HT-29 (cell line): ENCODE results near the gene ATXN1. TPM values are rescaled to one million over a fixed set of nuclear protein-coding genes. Genes with fewer than 3 reads are reported as not detected.

ENCODE experiments used
- DNase-seq: peaks from one replicate; pipeline ENCODE4 v3.0.0-alpha.2; 2015; ENCODE audit warnings: low spot score
- total RNA-seq: library from RNA; depleted of rRNA; stranded (reverse); fragments of >200 nt; shearing (Covaris generic); gene quantifications from 2 replicates; pipeline ENCODE4 v1.2.3, GENCODE V29; 2014

The ATXN1 gene
- total RNA-seq, 1 experiment from 2014 or later: 39.1 TPM

- no peak for DNase-seq
These were observed 399.0 kb downstream of the ATXN1 start for GRCh38 chr6:16362296-16362695.

GRCh38 chr6:16361861-16362260, 399.4 kb downstream of the ATXN1 start:
- no peak for DNase-seq

GRCh38 chr6:16361121-16361520, 400.1 kb downstream of the ATXN1 start:
- DNase-seq: no peak

GRCh38 chr6:16360365-16360764, 400.9 kb downstream of the ATXN1 start:
- no peak for DNase-seq

GRCh38 chr6:16359563-16359962, 401.7 kb downstream of the ATXN1 start:
- DNase-seq: no peak

- DNase-seq: no peak
These were observed 402.6 kb downstream of the ATXN1 start for GRCh38 chr6:16358531-16359138.

- peak; percentile 52 for DNase-seq
These were observed 405.4 kb downstream of the ATXN1 start for GRCh38 chr6:16355699-16356446.

GRCh38 chr6:16355238-16355637, 406.0 kb downstream of the ATXN1 start:
- DNase-seq: no peak

- DNase-seq: no peak
These were observed 406.6 kb downstream of the ATXN1 start for GRCh38 chr6:16354692-16355091.

- no peak for DNase-seq
These were observed 408.3 kb downstream of the ATXN1 start for GRCh38 chr6:16352821-16353438.

GRCh38 chr6:16352258-16352635, 409.0 kb downstream of the ATXN1 start:
- no peak for DNase-seq

- no peak for DNase-seq
These were observed 411.7 kb downstream of the ATXN1 start for GRCh38 chr6:16349544-16349943.

GRCh38 chr6:16346831-16347230, 414.4 kb downstream of the ATXN1 start:
- DNase-seq: no peak

GRCh38 chr6:16345449-16346330, 415.6 kb downstream of the ATXN1 start:
- peak; percentile 46 for DNase-seq

- peak; percentile 16 for DNase-seq
These were observed 416.5 kb downstream of the ATXN1 start for GRCh38 chr6:16344756-16345155.

- no peak for DNase-seq
These were observed 417.7 kb downstream of the ATXN1 start for GRCh38 chr6:16343593-16343992.

GRCh38 chr6:16339265-16339587, 422.0 kb downstream of the ATXN1 start:
- no peak for DNase-seq

- DNase-seq: peak; percentile 23
These were observed 422.5 kb downstream of the ATXN1 start for GRCh38 chr6:16338577-16339264.

- no peak for DNase-seq
These were observed 423.8 kb downstream of the ATXN1 start for GRCh38 chr6:16337295-16337975.

- DNase-seq: no peak
These were observed 424.4 kb downstream of the ATXN1 start for GRCh38 chr6:16336911-16337294.
